ENCODE results near the gene FMN1. TPM values are rescaled to one million over a fixed set of nuclear protein-coding genes. Genes with fewer than 3 reads are reported as not detected.

FMN1 gene
- total and polyA plus RNA-seq, 2 of the 8 experiments (the other 6 are each of a cell fraction or from before 2014, with no cell fraction given), result 0.27 to 3.7 TPM

- 85% methylated on average over 2 of the region's 2 CpGs; no CpG with 5 or more reads in 1 of the 2 experiments for WGBS, 2 experiments (ENCODE audit: extremely low coverage in 1 of 2, insufficient coverage in 1 of 2, insufficient read length in 1 of 2, insufficient replicate concordance in 2 of 2, low coverage in 1 of 2, low lambda C conversion rate in 2 of 2, missing lambda C conversion rate in 1 of 2)
- no peaks in the 10 kb centered on the region for H3K79me1 ChIP-seq (ENCODE audit: low read depth, low read length)
Measured at GRCh38 chr15:33107950-33108349, 86.6 kb downstream of the FMN1 start.

More at GRCh38 chr15:33107950-33108349, 86.6 kb downstream of the FMN1 start:
- Histone ChIP-seq H3K4me2 (ENCODE audit: insufficient read depth in 1 of 2, low read depth in 2 of 2, low read length in 2 of 2) (no peak overlapping the region), H3K18ac (ENCODE audit: extremely low read depth, low read length) (no peak overlapping the region), H3K23me2 (ENCODE audit: low read depth, low read length) (no peaks in the 10 kb centered on the region; the same call in 1 of the 2 replicates), H3K27me3 (replicated peaks in 1 of 4; ENCODE audit: control insufficient read depth in 3 of 4, extremely low read depth in 1 of 4, insufficient read depth in 3 of 4, low read length in 3 of 4) (no peaks in the 10 kb centered on the region), H4K5ac (ENCODE audit: insufficient read length, low read depth, low read length) (no peak overlapping the region), H3K27ac (ENCODE audit: low read depth, low read length) (no peak overlapping the region), H3K36me3 (ENCODE audit: control insufficient read depth in 2 of 4, insufficient read depth in 4 of 4, low read length in 3 of 4) (no peaks in the 10 kb centered on the region), H3K4ac (replicated peaks; ENCODE audit: insufficient read length, low read depth, low read length) (no peak overlapping the region), H3K56ac (replicated peaks; ENCODE audit: insufficient read length, low read depth, low read length) (no peak overlapping the region), H2BK5ac (ENCODE audit: low read depth, low read length) (no peak overlapping the region), H2AK5ac (ENCODE audit: low read depth, low read length) (no peak overlapping the region), H3K9ac (replicated peaks in 1 of 4; ENCODE audit: extremely low read depth in 1 of 4, low read depth in 3 of 4, low read length in 3 of 4) (no peak overlapping the region), H3K79me2 (ENCODE audit: control insufficient read depth in 1 of 2, insufficient read depth in 2 of 2, low read length in 2 of 2) (no peaks in the 10 kb centered on the region), H3K23ac (ENCODE audit: insufficient read length) (no peak overlapping the region), H2AFZ (ENCODE audit: low read length) (no peak overlapping the region), H2BK20ac (ENCODE audit: low read length) (no peak overlapping the region), H3K14ac (ENCODE audit: insufficient read length) (no peak overlapping the region), H2BK12ac (ENCODE audit: low read depth, low read length) (no peak overlapping the region), H4K8ac (ENCODE audit: extremely low read depth, insufficient read depth, low read length) (no peak overlapping the region), H2BK15ac (ENCODE audit: low read length) (no peak overlapping the region), H3K4me3 (ENCODE audit: extremely low read depth in 1 of 4, insufficient read depth in 2 of 4, low read depth in 3 of 4, low read length in 4 of 4) (no peak overlapping the region), H3K9me3 (ENCODE audit: insufficient read depth in 2 of 2, low read depth in 1 of 2, low read length in 1 of 2) (no peaks in the 10 kb centered on the region), H3K4me1 (replicated peaks in 1 of 4; ENCODE audit: control insufficient read depth in 3 of 4, insufficient read depth in 4 of 4, low read length in 3 of 4) (peaks cover 0 to 9% (median 2%) of the 10 kb centered on the region in 4 experiments; a peak in 3 of 7 replicates), H4K91ac (replicated peaks; ENCODE audit: insufficient read length, low read length) (no peak overlapping the region), H2BK120ac (replicated peaks; ENCODE audit: low read depth, low read length) (no peak overlapping the region), H4K20me1 (replicated peaks in 1 of 2; ENCODE audit: control insufficient read depth in 1 of 2, insufficient read depth in 2 of 2, low read length in 2 of 2) (no peaks in the 10 kb centered on the region)
- no peak for TF ChIP-seq EGR1 (IDR thresholded peaks at IDR 0.05; ENCODE audit: borderline replicate concordance, low read depth, low read length)
- no peak for TF ChIP-seq ATF2 (IDR thresholded peaks at IDR 0.05; ENCODE audit: low read length)
- TF ChIP-seq CBX8 (IDR thresholded peaks at IDR 0.05; ENCODE audit: borderline replicate concordance, low read depth, low read length), result no peak
- TF ChIP-seq EZH2 (IDR thresholded peaks at IDR 0.05; ENCODE audit: low read depth, low read length, severe bottlenecking), result no peak
- TF ChIP-seq JUND (IDR thresholded peaks at IDR 0.05; ENCODE audit: low read length), result no peak
- FAIRE-seq (no peak), DNase-seq (ENCODE audit: low read depth in 1 of 2, low spot score in 2 of 2) (no peak)
- ChIA-PET POLR2A (ENCODE audit: partially characterized antibody) (no interaction called here), CTCF (ENCODE audit: partially characterized antibody) (interaction anchor here (4.2 kb wide), 1 partner anchor 21 kb away, joined by 14 read pairs; no protein-coding TSS in a partner anchor)
